Nephron progenitor cell (in vitro differentiated cells): ENCODE data around the gene ABCC4.

Experiments
- DNase-seq: peaks from one replicate; pipeline ENCODE4 v3.0.0; 2021
- H3K27ac Mint-ChIP-seq: 2 replicates; pipeline ENCODE4 v1.8.0; 2021; ENCODE audit warnings: mild to moderate bottlenecking, moderate library complexity, mixed read lengths
- H3K27me3 Mint-ChIP-seq: 2 replicates; pipeline ENCODE4 v1.8.0; 2021; ENCODE audit warnings: mild to moderate bottlenecking, low read depth, mixed read lengths; ENCODE audit not compliant: poor library complexity
- H3K36me3 Mint-ChIP-seq: 2 replicates; pipeline ENCODE4 v1.8.0; 2021; ENCODE audit warnings: low read depth, mixed read lengths
- H3K4me1 Mint-ChIP-seq: 2 replicates; pipeline ENCODE4 v1.8.0; 2021; ENCODE audit warnings: mixed read lengths
- H3K4me3 Mint-ChIP-seq: 2 replicates; pipeline ENCODE4 v1.8.0; 2021; ENCODE audit warnings: mild to moderate bottlenecking, moderate library complexity, mixed read lengths
- H3K9me3 Mint-ChIP-seq: 2 replicates; pipeline ENCODE4 v1.8.0; 2021; ENCODE audit warnings: mild to moderate bottlenecking, moderate library complexity, mixed read lengths
- CTCF ChIP-seq: fragments of 200-600 bp; sonication (generic); IDR thresholded peaks from 2 replicates; pipeline ENCODE4 v1.5.0; 2021; ENCODE audit warnings: antibody characterized with exemption

Gene ABCC4

GRCh38 chr13:95267662-95268342 is 33.4 kb downstream of the ABCC4 start:
- TF ChIP-seq CTCF, result no peak
- H3K9me3 Mint-ChIP-seq, result peaks cover 19% of the 10 kb centered on the region
- H3K27me3 Mint-ChIP-seq, result peaks cover 3% of the 10 kb centered on the region
- H3K4me1 Mint-ChIP-seq, result peaks cover 54% of the 10 kb centered on the region
- peaks cover 36% of the 10 kb centered on the region for H3K36me3 Mint-ChIP-seq
- no peak for DNase-seq
- H3K27ac Mint-ChIP-seq, result peak overlapping the region; percentile 91
- H3K4me3 Mint-ChIP-seq, result no peak overlapping the region

- H3K9me3 Mint-ChIP-seq, result peaks cover 19% of the 10 kb centered on the region
- no peak overlapping the region for H3K4me3 Mint-ChIP-seq
- H3K27me3 Mint-ChIP-seq, result peaks cover 3% of the 10 kb centered on the region
- no peak overlapping the region for H3K27ac Mint-ChIP-seq
- peaks cover 21% of the 10 kb centered on the region for H3K4me1 Mint-ChIP-seq
- DNase-seq, result no peak
- no peak for TF ChIP-seq CTCF
- H3K36me3 Mint-ChIP-seq, result peaks cover 43% of the 10 kb centered on the region
These were observed 37.0 kb downstream of the ABCC4 start for GRCh38 chr13:95264225-95264624.

GRCh38 chr13:95262837-95263384 is 38.3 kb downstream of the ABCC4 start:
- no peak overlapping the region for H3K27ac Mint-ChIP-seq
- no peak for DNase-seq
- no peak for TF ChIP-seq CTCF
- H3K4me3 Mint-ChIP-seq, result no peak overlapping the region
- H3K9me3 Mint-ChIP-seq, result peaks cover 19% of the 10 kb centered on the region
- H3K4me1 Mint-ChIP-seq, result peaks cover 8% of the 10 kb centered on the region
- H3K36me3 Mint-ChIP-seq, result peaks cover 50% of the 10 kb centered on the region
- peaks cover 5% of the 10 kb centered on the region for H3K27me3 Mint-ChIP-seq

- no peak for TF ChIP-seq CTCF
- peaks cover 5% of the 10 kb centered on the region for H3K27me3 Mint-ChIP-seq
- H3K9me3 Mint-ChIP-seq, result peaks cover 13% of the 10 kb centered on the region
These were observed 39.3 kb downstream of the ABCC4 start for GRCh38 chr13:95261956-95262355.

GRCh38 chr13:95260031-95260525 is 41.2 kb downstream of the ABCC4 start:
- peaks cover 46% of the 10 kb centered on the region for H3K36me3 Mint-ChIP-seq
- peaks cover 3% of the 10 kb centered on the region for H3K27me3 Mint-ChIP-seq
- H3K27ac Mint-ChIP-seq, result peak overlapping the region; percentile 71
- H3K9me3 Mint-ChIP-seq, result no peaks in the 10 kb centered on the region
- H3K4me1 Mint-ChIP-seq, result no peaks in the 10 kb centered on the region
- H3K4me3 Mint-ChIP-seq, result no peak overlapping the region
- DNase-seq, result no peak
- no peak for TF ChIP-seq CTCF

More at GRCh38 chr13:95261956-95262355, 39.3 kb downstream of the ABCC4 start:
- Mint-ChIP-seq H3K36me3 (peaks cover 51% of the 10 kb centered on the region), H3K4me1 (no peaks in the 10 kb centered on the region), H3K4me3 (no peak overlapping the region), H3K27ac (no peak overlapping the region)
- DNase-seq, result no peak
